Measurements from ENCODE around the gene EIF4G2. TPM values are rescaled to one million over a fixed set of nuclear protein-coding genes. Genes with fewer than 3 reads are reported as not detected.
"Not testable (repeated sequence)": the region's sequence is repeated elsewhere in the genome, so short reads cannot be mapped to it uniquely, and the experiment has no call there.

The EIF4G2 gene
- polyA plus RNA-seq (ENCODE audit: insufficient read length) = 709 TPM

DNA sequence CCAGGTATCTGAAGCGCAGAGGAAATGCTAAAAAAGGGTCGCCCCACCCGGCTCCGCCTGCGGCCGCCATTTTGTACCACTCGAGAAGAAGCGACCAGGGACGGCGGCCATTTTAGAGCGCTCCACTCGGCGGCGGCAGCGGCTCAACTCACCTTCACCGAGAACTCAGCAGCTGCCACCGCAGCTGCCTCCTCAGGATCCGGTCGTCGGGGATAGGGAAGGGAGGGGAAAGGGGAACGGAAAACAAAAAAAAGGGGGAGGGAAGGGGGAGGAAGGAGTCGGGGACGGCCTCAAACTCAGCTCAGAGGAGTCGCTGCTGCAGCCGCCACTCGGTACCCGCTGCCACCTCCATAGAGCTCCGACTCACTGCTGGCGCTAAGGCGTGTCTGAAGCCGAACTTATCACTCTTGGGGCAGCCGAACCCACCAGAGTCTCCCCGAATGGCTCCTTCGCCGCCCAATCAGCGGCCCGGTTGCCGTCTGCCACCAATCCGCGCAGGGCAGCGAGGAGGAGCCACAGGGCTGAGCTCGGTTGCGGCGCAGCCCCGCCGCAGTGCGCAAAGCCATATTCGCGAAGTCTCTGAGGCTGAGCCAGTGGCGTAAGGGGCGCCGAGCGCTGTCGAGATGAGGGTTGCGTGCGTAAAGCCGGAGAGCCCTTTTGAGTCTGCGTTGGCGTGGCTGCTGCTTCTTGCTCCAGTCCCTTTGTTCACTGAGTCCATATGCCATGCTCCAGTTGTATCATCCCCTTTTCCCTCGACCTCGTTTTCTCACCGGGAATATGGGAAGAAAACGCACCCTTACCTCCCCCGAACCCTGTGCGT is at the start of gene EIF4G2:
TSS of gene EIF4G2 (minus strand) at position 374 of the 820 bp plus-strand sequence.
- peak; percentile 96 for DNase-seq (ENCODE audit: low read depth)

DNA sequence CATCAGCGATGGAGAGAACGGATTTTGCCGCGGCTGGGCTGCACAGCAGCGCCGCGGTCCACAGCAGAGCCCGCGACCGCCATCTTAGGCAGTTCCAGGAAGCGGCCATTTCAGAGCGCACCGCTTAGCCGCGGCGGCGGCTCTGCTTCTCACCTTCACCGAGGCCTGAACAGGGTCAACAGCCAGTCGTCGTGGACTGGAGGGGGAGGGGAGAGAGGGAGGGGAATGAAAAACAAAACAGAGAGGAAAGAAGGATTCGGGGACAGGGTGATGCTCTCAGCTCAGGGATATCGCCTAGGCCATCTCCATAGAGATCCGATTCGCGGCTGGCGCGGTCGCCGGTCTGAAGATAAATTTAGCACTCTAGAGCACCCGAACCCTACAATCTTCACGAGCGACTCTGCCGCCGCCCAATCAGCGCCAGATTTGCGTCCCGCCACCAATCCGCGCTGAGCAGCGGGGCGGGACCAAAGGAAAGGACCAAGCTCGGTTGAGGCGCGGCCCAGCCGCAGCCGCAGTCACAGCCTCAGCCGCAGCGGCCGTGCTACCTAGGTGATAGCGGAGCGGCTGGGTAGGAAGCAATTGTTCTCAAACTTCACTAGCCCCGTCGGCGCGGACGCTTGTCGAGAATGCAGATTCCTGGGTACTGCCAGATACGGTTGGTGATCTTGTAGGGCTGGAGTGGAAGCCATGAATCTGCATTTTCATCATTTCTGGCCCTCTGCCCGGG is 49.1 kb upstream of the EIF4G2 start, which contains the start of gene ZBED5:
TSS of gene ZBED5 (minus strand) at position 345 of the 730 bp plus-strand sequence. CDS start 3,108 bp downstream, outside the sequence.
- DNase-seq (ENCODE audit: low read depth) = peak; percentile 96

DNA sequence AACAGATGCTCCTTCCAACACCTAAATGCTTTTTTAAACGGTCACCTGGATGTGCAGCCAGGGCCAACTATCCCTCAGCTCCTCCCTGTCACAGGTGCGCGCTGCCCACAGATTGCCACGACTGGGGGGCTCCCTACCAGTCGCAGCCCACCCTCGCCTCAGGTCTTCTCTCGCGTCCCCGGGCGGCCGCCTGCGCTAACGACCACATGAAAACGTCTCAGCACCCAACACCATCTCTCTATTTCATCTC is 48.7 kb upstream of the EIF4G2 start:
- DNase-seq (ENCODE audit: low read depth) = no peak

DNA sequence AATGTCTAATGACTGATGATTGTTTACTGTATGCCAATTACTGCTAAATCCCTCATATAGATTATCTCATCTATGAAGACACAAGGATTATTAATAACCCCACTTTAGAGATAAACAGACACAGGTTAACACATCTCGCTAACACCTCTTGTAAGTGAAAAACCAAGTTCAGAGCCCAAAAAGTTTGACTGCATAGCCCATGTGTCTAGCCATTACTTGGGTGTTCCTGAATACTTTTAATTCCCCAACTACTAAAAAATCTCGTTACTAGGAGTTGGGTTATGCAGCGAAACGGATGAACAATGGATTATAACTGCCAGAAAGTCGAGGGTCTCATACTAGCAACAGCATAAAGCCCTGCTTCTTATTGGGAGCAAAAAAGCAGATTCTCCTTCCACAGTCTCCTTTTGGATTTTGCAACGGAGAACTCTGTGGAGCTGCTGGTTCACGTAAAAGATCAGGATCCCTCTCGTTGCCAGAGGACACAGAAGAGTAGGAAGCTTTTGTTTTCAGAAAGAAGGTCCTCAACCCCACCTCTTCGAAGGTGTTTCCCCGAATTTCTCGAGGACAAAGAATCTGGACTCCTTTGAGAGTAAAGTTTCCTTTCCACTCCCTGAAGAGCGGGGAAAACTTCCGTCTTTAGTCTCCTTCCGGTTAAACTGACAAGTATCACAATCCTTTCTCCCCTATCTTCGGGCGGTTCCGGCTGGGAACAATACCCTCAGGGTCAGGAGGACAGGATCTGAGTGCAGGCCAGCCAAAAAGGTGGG is 48.1 kb upstream of the EIF4G2 start:
- DNase-seq (ENCODE audit: low read depth) = no peak

DNA sequence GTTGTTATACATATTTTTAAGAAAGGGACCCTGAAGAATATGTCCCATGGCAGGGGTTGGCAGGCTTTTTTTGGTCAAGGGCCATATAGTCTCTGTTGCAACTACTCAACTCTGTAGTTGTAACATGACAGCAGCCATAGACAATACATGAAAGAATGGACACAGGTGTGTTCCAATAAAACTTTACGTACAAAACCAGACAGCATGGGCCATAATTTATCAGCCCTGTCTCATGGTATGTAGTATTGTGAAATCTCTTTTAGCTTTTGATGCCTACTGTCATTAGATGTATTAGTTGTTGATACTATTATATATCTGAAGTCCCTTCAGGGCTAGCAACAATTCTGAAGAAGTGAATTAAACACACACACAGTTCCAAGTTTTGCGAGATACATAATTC is 46.6 kb upstream of the EIF4G2 start:
- DNase-seq (ENCODE audit: low read depth) = no peak

DNA sequence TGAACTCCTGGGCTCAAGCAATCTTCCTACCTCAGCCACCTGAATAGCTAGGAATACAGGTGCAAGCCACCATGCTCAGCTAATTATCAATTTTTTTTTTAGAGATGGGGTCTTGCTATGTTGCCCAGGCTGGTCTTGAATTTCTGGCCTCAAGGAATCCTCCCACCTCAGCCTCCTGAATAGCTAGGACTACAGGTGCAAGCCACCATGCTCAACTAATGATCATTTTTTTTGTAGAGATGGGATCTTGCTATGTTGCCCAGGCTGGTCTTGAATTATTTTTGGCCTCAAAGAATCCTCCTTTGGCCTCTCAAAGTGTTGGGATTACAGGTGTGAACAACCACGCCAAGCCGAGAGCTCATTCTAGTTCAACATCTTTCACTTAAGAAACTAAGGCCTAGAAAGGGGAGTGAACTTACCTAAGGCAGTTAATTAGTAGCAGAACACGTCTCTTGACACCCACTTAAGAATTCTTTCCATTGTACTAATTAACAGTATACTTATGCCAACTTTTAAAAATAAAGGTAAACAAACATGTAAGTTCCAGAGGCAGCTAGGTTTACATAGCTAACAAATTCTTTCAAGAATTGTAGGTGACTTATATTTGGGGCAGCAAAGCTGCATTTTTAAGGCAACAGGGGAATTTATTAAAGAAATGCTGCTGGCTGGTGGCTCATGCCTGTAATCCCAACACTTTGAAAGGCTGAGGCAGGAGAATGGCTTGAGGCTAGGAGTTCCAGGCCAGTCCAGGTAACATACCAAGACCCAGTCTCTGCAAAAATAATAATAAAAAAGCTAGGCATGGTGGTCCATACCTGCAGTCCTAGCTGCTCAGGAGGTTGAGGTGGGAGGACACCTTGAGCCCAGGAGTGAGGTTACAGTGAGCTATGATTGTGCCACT is 39.5 kb upstream of the EIF4G2 start:
- DNase-seq (ENCODE audit: low read depth) = no peak

DNA sequence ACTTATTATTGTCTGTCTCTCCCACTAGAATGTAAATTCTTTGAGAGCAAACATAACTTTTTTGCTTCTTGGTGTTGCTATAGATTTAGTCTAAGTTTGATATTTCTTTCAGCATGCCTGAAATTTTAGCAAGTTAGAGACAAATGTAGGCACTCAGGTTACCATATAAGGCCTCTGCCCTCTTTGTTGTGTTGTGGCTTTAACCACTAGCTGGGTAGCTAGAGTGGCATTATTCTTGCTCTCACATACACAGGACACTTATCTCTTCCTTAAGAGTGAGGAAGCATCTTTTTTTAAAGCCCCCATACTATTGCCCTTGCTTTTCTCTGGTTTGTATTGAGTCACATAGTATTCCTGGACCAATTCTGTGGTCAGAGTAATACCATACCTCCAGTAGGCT is 37.9 kb upstream of the EIF4G2 start:
- no peak for DNase-seq (ENCODE audit: low read depth)

DNA sequence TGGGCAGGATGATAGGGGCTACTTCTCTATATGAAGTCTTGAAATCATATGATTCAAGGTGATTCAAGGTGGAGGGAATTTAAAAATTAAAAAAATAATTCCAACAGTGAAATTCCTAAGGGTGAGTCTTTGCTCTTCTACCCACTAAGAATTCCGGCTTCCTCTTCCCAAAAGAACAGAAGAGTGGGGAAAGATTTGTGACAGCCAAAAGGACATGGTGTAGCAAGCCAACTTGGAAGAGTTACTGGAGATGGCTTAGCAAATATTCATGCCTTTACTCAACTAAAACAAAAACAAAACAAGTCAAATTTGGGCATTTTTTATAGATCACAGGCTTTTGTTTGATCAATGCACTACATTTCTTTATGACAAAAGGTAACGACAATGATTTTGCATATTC is 36.9 kb upstream of the EIF4G2 start:
- no peak for DNase-seq (ENCODE audit: low read depth)

DNA sequence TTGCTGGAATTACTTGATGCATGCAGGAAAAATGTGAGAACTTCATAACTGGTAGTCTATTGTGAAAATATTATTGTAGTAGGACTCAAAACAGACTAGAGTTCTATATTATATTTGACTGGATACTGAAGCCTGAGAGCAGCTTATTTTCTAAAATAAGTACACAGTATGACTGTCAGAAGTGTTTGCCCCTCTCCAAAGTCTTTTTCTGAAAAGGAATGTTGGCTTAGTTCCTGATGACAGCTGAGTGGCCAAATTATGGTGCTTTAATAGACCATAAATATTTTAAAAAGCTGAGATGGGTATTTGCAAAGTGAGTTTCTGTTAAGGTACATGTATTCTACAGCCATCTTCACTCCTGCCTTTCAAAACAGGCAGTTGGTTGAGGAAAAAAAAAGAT is 36.1 kb upstream of the EIF4G2 start:
- DNase-seq (ENCODE audit: low read depth) = no peak

DNA sequence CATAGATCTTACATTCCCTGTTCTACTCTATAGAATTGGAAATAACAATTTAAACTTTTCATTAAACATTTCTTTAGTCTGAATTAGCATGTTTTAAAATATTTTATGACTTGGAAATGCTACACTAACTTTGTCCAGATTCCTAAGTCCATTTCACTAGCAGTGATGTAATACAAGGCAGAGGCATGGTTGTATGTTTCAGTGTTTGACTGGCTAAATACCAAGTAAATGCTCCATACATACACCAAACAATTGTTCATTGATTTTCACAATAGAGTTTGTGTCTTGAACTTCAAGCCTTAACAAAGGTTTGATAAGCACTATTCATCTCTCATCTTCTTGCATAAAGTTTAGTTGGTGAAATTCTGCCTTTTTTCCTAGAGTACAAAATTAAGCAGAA is 35.6 kb upstream of the EIF4G2 start:
- DNase-seq (ENCODE audit: low read depth) = no peak

DNA sequence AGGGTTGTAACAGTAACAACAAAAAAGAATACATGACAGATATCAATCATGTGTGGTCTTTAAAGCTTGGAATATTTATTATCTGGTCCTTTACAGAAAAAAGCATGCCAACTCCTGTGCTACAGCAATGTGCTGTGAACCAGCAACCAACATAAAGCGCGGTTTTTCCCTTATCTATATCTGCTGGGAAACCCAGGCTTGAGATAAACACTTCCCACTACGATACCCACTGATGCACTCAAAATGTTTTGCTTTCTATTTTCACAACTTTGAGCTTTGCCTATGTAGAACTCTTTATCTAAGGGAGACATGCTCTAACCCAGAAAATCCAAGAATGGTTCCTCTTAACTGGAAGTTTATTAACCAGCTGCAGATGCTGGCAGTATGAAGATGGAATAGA is 30.2 kb upstream of the EIF4G2 start:
- DNase-seq (ENCODE audit: low read depth) = no peak

DNA sequence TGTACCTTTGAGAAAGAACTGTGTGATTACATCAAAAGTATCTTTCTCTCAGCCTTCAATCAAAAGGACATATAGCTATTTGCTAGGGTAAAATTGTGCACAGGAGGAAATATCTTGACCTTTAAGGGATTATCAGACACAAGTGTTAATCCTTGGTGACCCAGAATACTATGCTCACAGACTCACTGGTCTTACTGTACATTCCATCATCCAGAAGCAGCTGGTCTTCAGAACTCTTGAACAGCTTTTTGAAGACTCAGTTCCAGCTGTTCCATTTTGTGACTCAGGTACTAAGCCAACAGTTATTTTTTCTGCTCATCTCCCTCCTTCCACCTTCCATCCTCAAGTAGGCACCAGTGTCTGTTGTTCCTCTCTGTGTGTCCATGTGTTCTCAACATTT is 29.4 kb upstream of the EIF4G2 start:
- no peak for DNase-seq (ENCODE audit: low read depth)

DNA sequence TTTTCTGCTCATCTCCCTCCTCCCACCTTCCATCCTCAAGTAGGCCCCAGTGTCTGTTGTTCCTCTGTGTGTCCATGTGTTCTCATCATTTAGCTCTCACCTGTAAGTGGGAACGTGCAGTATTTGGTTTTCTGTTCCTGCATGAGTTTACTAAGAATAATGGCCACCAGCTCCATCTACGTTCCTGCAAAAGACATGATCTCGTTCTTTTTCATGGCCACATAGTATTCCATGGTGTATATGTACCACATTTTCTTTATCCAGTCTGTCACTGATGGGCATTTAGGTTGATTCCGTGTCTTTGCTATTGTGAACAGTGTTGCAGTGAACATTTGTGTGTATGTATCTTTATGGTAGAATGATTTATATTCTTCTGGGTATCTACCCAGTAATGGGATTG is 28.2 kb upstream of the EIF4G2 start:
- not testable (repeated sequence) for DNase-seq (ENCODE audit: low read depth)

DNA sequence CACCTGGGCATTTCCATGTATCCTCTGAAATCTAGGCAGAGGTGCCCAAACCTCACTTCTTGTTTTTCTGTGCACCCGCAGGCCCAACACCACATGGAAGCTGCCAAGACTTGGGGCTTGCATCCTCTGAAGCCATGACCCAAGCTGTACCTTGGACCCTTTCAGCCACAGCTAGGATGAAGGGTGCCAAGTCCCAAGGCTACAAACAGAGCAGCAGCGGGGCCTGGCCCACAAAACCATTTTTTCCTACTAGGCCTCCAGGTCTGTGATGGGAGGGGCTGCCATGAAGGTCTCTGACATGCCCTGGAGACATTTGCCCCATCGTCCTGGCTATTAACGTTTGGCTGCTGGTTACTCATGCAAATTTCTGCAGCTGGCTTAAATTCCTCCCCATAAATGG is 20.4 kb upstream of the EIF4G2 start:
- DNase-seq (ENCODE audit: low read depth) = no peak

DNA sequence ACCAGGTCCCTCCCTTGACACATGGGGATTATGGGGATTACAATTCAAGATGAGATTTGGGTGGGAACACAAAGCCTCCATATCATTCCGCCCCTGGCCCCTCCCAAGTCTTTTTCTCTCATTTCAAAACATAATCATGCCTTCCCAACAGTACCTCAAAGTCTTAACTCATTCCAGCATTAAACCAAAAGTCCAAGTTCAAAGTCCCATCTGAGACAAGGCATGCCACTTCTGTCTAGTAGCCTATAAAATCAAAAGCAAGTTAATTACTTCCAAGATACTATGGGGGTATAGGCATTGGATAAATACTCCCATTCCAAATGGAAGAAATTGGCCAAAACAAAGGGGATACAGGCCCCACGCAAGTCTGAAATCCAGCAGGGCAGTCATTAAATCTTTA is 19.7 kb upstream of the EIF4G2 start:
- DNase-seq (ENCODE audit: low read depth) = no peak

DNA sequence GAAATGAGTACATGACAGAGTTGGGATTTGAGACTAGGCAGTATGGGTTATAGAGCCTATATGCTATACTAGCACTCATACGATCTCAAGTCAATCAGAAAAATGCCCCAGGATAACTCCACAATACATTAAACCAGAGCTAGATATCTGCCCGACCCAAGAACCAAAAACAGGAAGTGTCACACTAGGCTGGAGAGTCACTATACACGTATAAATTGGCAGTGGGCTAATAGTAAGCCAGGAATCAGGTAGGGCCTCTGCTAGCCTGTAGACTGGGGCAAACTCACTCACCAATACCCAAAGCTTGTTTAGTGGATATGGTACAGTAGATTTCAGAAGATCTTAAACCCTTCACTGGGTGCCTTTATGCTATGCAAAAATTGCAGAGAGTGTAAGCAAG is 16.2 kb upstream of the EIF4G2 start:
- DNase-seq (ENCODE audit: low read depth) = no peak

DNA sequence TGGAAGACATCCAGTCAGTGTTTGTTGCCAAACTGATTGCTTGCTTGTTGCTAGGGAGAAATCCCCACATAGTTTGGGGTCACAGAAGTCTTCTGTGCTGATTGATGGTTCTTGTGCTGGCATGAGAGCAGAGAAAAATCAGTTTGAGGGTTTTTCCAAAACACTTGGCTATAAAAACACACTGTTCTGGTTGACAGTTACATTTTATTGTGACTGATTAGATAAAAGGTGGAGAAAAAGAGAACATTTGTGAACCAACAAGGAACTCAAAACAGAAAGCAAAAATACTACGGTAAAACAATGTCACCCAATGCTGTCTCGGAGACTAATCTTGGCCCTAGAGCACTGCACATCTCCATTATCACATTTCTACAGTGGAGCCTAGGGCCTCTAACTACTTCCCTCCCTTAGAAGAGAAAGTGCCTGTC is 14.4 kb upstream of the EIF4G2 start:
- DNase-seq (ENCODE audit: low read depth) = no peak

DNA sequence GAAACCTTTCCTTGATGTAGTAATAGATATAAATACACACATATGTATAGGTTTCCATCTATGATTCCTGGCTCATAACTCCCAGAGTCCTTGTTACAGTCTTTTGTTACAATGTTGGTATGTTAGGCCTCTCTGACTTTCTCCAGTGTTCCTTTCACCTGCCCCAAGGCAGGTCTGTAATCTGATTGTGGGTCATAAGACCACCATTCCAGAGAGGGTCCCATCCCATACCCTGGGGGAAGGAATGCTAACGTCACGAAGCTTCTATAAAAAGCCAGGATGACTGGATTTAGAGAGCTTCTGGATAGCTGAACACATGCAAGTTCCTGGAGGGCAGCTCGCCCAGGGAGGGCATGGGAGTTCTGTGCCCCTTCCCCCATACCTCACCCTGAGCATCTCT is 13.8 kb upstream of the EIF4G2 start:
- not testable (repeated sequence) for DNase-seq (ENCODE audit: low read depth)

DNA sequence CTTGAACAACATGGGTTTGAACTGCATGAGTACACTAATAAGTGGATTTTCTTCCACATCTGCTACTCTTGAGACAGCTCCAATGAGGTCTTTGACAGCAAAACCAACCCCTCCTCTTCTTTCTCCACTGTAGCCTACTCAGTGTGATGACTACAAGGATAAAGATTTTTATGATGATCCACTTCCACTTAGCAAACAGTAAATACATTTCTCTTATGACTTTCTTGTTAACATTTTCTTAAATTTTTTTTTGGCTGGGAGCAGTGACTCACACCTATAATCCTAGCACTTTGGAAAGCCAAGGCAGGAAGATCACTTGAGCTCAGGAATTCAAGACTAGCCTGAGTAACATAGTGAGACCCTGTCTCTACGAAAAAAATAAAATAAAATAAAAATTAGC is 9.9 kb upstream of the EIF4G2 start:
- no peak for DNase-seq (ENCODE audit: low read depth)

DNA sequence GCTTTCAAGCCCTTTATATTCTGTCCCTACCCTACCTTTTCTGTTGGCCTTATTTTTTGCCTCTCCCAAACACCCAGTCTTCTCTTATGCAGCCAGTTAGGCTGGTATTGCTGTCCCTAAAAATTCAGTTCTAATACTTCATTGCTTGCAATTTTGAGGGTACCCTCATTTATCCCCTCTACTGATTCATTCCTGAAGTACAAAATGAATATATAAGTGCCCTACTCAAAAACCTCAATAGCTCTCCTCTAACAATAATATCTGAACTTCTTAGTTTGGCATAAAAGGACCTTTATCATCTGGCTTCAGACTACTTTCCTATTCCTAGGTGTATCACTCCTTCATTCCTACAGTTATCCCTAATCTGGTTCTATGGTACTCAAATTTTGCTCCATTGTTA is 5.2 kb upstream of the EIF4G2 start:
- no peak for DNase-seq (ENCODE audit: low read depth)

DNA sequence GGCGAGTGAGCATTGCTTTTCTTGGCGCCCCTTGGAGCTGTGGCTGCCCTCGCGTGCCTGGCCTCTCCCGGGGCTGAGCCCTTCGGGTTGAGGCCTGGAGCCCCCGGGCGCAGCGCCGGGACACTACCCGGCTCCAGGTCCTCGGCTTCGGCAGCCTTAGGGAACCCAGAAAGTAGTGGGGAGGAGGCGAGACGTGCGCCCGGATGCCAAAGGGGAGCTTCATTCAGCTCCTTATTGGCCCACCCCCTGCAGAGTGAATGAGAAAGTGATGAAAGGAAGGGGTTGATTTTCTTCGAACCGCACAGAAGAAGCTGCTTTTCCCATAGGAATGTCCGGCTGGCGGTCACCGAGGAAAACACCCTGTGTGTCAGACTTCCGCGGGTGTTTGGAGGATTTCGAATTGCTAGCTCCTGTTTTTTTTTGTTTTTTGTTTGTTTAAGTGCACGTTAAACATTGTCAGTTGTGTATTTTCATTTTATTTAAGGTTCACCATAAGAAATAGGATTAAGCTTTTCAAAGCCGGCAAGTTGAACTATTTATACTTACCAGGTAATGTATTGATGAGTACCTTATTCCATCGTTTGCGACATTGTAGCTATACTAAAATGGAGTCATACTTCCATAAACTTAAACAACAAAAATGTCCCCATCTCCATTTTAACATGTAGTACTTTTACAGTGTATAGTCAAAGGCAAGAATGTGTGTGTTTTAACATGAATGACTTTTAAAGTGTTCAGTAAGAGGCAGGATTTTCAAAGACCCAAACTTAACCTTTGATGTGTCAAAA is 841 bp upstream of the EIF4G2 start:
- DNase-seq (ENCODE audit: low read depth) = no peak
